Ureter (tissue), 1 donor: ENCODE data around the gene ADAMTSL2. TPM values are rescaled to one million over a fixed set of nuclear protein-coding genes. Genes with fewer than 3 reads are reported as not detected.

Source experiments
- DNase-seq: peaks from one replicate; pipeline ENCODE4 v3.0.0-alpha.2; 2020; ENCODE audit warnings: low spot score
- total RNA-seq: library from RNA; stranded (reverse); gene quantifications from one replicate; pipeline ENCODE4 v1.2.4, GENCODE V29; 2023
- donor health status: DM: yes; HTN: yes; CAD: no.

Gene ADAMTSL2
- total RNA-seq, result 8.8 TPM

DNA sequence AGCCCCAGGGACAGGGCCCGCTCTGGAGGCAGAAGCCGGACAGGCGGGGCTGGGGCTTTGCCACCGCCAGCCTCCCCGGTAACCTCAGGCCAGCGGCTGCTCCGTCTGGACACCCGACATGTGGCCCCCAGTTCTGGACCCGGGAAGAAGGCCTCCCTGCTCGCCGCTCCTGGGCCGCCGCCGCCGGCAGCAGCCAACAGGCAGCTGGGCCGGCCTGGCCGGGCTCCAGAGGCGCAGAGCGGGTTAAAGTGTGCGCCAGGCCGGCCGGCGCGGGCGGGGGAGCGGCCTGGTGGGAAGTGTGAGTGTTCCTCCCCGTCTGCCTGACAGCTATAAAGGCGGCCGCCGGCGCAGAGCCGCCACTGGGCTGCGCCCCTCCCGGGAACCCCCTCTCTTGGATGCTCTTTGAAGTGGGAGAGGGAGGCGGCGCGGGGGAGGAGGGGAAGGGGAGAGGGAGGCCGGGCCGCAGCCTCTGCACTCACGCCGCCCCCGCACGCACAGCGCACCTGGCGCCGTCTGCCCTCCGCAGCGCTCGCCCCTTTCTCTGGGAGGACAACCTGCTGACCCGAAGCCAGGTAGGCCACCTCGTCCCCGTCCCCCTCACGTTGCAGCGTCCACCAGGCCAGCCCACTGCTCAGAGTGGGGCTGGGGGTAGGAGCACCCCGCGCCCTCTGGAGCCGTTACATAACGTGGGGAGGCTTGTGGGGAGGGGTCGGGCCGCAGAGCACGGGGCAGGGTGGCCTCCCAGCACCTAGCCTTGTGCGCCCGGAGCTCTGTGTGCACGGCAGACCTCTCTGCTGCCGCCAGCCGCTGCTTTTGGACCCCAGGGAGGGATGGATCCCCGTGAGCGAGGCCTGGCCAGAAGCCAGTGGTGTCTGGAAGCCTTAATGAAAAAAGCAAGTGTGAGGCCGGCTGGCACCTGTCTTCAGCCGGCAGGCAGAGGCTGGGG lies at the start of gene ADAMTSL2:
Gene ADAMTSL2 (plus strand): TSS at position 359 of the 946 bp plus-strand sequence. CDS start 2,009 bp downstream, outside the sequence.
- no peak for DNase-seq

DNA sequence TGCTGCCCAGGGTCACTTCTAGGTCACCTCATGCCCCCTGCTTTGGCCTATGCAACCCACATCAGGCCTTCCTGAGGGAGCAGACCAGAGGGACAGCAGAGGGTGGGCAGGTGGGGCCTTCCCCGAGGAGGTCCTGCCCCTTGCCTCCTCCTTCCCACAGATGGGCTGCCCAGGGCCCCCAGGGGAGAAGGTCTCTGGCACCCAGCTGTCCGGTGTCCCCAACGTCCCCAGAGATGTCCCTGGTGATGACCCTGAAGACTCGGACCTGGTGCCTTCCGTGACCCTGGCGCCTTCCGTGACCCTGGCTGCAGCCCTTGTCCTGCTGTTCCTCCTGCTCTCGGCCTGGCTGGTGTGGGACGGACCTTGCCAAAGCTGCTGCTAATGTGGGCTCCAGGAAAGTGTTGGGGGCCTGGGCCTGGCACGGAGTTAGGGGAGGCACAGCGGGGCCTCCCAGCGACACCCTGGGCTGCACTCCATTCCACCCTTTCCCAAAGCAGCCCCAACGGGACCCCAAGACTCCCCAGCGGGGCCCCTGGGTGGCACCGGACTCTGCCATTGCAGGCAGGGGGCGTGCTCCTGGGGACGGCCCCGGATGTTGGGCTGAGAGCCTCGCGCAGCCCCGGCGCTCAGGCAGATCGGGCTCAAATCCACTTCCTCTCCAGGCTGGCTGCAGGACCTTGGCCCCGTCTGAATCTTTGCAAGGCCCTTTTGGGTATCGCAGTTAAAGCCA lies 48.8 kb upstream of the ADAMTSL2 start:
- no peak for DNase-seq

DNA sequence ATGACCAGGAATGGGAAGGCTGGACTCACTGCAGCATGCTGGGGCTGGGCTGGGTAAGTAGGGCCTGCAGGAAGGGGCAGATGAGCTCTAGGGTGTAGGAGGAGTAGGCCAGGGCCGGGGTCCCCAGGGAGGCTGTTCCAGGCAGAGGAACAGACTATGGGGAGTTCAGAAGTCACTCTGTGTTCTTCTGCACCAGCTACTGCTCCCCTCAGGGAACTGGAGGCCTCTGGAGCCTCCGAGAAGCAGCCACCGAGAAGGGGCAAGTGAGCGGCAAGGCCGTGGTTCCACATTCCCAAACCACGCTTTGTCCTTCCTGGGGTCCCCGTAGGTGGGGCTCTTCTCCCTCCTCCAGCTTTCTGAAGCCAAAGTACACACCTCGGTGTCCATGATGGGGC lies 47.2 kb upstream of the ADAMTSL2 start:
- DNase-seq, result no peak

DNA sequence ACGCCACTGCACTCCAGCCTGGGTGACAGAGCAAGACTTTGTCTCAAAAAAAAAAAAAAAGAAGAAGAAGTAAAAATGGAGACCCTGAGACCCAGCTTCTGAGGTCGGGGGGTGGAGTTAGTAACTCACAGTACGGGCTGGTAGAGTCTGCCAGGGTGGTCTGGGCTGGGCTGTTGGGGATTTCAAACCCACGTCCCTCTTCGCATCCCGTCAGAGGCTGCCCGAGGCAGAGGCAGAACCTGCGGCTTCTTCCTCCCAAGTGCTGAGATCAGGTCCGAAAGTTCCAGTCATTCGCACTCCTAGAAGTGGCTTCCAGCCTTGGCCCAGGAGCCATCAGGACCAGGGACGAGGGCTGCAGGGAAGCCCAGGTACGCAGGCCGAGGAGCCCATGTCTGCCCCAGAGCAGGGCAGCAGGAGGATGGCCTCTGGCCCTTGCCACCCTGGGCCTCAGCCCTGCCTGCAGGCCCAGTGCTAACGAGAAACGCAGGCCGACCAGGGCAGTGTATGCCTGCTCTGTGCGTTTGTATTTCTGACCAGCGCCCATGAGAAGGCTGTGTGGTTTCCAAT lies 45.7 kb upstream of the ADAMTSL2 start:
- no peak for DNase-seq

DNA sequence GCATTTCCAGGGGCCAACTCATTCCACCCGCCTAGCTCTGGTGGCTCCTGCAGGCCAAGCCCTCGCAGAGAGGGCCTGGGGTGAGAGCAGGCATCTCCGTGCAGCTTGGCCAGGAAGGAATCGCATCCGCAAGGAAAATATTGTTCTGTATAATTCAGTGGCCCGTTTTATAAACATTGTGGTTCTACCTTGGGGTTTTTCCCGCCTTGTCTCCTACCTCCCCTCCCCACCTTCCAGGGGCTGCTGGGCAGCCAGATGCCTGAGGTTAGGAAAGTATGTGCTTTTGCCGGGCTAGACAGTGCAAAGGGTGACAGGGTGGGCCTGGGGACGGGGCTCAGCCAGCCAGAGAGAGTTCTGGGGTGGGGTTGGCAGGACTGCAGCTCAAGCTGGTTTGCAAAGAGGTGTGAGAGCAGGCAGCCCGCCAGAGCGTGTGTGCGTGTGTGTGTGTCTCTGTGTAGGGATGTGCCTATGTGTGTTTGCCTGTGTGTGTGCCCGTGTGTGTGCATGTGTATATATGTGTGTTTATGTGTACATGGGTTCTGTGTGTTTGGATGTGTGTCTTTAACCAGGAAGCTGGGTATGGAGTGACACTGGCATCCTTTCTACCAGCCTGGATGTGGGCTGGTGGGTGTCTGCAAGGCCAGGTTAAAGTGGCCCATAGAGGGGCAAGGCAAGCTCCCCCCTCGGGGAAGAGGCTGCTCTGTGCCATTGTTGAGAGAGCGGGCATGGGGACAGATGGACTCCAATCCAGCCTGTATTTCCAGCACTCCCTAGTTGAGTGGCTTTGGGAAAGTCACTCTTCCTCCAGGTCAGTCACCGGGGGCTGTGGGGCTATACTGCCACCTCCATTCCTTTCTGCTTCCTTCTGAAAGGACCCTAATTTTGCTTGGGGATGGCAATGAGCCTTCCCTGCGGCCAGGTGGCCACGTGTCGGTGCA lies 45.0 kb upstream of the ADAMTSL2 start:
- no peak for DNase-seq

DNA sequence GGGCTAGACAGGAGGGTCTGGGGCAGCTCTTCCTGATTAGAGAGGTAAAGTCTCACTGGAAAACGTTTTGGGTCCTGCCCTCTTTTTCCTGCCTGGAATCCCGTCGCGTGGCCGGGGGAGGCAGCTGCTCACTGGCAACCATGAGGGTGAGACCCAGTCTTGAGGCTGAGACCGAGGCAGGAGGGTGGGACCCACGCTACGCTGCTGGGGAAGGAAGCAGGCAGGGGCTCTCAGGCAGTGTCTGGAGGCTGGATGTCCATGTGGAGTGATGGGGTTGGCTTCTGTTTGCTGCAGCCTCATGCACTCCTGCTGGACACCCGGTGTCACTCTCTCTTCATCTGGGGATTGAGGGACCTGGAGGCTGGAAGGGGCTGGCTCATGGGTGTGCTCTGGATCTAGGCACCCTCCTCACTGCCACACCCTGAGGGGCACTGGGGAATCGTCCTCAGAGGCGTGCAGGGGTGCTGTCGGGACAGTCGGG lies 44.3 kb upstream of the ADAMTSL2 start:
- DNase-seq, result no peak

DNA sequence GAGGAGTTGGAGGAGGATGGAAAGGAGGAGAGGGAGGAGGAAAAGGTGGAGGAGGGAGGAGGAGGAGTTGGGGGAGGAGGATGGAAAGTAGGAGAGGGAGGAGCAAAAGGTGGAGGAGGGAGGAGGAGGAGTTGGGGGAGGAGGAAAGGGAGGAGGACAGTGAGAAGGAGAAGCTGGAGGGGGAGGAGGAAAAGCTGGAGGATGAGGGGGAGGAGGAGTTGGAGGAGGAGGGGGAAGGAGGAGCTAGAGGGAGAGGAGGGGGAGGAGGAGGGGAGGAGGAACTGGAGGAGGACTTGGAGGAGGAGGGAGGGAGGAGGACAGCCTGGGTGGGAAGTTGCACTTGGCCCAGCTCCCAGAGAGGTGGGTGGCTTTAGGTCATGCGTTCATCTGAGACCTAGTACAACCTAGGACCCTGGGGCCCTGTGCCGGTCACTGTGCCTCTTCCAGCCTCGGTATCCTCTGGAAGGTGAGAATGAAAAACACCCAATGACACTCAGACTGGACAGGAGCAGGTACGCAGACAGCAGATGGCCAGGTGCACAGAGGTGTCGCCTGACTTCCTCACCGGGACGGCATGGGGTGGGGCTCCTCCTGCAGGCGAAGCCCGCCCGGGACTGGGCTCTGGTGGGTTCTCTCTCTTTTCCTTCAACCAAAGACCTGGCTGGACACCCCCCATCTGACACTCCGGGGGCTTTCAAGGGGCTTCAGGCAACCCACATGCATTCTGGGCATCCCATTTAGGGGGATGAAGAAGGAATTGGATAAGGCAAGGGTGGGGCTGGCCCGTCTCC lies 43.4 kb upstream of the ADAMTSL2 start:
- no peak for DNase-seq

DNA sequence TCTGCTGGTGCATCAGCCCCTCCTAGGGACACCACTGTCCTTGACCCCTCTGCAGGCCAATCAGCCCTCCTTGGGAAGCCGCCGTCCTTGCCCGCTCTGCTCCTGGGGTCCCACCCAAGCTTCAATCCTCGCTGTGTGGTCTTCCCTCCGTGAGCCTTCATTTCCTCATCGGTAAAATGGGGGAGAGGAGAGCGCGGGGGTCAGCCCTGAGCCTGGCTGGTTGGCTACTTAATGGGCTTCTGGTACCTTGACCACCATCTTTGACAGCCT lies 42.9 kb upstream of the ADAMTSL2 start:
- DNase-seq, result no peak

DNA sequence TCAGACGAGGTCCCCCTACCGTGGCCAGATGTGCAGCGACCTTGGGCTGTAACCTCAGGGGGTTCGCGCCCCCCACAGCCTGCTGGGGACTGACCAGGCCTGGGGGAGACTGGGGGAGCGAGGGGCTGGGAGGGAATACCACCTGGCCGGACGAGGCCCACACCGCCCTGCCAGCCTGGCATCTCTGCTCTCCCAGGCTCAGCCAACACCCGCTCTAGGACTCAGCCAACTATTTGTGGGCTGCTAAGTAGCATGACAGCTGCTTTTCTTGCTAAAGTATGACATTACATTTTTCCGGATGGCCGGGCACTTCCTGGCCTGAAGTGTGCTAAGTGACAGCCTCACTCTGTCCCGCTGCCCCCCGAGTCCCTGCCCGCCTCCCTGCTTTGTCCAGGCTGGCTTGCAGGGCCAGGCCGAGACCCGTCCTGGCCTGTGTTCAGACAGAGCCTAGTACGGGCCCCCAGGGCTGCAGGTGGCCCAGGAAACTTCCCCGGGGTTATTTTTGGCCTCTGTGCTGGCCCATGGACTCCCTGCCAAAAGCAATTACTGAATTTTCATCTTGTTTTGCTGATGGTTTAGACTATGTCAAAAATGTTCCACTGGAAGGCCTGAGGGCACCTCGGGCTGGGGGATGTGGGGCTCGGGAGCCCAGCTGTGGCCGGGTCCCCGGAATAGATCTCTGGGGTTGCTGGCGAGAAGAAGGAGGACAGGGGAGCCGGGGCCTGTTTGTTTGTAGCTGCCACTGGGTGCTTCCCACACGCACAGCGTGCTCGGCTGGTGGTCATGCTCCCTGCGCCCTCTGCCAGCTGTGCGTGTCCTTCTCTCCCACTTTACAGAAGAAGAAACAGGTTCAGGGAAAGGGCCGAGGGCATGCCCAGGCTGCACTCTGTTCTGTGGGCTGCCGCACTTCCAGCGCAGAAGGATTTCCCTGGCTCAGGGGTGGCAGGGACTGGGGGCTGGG lies 42.2 kb upstream of the ADAMTSL2 start:
- DNase-seq, result no peak

DNA sequence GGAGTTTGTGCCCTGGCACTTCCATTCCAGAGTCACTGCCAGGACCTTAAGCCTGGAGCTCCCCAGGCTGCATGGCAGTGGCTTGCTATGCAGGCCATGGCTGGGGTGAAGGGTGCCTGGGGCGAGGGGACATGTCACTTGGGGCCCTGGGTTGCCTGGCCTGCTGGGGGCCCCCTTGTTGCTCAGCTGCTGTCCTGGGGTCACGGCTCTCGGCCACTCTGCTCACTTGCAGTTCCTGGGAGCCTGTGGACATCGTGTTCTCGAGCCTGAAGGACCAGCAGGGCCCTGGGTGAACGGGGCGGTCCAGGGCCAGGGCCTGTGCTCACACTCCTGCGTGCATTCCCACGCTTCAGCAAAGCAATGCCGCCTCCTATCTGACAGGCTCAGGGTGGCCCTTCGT lies 41.1 kb upstream of the ADAMTSL2 start:
- DNase-seq, result no peak

DNA sequence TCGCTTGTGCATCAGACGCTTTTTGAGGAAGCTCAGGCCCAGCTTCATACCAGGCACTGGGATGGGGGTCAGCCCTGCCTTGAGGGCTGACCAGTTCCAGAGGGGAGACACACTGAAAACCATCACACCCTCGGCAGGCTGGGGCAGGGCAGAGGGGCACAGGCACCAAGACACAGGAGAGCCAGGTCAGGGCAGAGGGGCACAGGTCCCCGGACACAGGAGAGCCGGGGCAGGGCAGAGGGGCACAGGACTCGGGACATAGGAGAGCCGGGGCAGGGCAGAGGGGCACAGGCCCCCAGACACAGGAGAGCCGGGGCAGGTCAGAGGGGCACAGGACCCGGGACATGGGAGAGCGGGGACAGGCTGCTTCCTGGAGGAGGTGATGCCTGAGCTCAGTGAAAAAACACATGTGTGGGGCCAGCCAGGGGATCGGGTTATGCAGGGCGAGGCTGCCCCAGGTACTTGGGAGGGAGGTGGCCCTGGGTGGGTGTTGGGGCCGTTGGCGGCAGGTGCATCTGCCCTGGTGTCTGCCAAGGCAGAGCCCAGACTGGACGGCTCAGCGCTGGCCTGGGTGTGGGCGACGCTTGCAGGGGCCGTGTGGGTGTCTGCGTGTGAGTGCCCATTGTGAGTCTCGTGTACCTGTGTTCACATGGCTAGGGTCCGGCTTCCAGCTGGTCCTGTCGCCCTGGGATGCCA lies 40.5 kb upstream of the ADAMTSL2 start:
- DNase-seq, result no peak

DNA sequence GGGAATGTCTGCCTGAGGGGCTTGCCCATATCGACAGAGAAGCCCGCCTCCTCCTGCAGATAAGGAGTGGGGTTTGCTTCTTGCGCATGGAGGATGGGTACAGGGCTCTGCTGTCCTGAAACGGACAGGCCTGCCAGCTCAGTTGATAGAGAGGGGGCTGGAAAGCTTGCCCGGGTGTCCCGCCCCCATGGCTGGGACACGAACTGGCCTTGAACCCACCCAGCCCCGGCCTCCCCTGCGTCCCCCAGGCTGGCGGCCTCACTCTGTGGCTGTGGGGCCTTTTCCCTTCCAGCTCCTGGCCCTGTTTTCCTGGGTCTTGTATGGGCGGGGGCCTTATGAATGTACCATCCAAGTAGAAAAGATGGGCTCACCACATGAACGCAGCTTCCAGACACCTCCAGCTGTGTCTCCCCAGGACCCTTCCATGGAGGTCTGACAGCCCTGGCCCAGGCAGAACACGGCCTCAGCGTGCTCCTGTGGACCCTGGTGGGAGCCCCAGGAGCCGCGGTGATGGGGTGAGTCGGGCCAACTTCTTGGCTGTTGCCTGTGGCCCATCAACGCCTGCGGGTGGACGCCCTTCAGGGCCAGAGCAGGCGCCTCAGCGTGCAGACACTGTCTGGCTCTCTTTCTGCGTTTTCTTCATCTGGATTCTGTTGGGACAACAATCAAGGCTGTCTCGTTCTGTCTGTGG lies 39.7 kb upstream of the ADAMTSL2 start:
- DNase-seq, result no peak

DNA sequence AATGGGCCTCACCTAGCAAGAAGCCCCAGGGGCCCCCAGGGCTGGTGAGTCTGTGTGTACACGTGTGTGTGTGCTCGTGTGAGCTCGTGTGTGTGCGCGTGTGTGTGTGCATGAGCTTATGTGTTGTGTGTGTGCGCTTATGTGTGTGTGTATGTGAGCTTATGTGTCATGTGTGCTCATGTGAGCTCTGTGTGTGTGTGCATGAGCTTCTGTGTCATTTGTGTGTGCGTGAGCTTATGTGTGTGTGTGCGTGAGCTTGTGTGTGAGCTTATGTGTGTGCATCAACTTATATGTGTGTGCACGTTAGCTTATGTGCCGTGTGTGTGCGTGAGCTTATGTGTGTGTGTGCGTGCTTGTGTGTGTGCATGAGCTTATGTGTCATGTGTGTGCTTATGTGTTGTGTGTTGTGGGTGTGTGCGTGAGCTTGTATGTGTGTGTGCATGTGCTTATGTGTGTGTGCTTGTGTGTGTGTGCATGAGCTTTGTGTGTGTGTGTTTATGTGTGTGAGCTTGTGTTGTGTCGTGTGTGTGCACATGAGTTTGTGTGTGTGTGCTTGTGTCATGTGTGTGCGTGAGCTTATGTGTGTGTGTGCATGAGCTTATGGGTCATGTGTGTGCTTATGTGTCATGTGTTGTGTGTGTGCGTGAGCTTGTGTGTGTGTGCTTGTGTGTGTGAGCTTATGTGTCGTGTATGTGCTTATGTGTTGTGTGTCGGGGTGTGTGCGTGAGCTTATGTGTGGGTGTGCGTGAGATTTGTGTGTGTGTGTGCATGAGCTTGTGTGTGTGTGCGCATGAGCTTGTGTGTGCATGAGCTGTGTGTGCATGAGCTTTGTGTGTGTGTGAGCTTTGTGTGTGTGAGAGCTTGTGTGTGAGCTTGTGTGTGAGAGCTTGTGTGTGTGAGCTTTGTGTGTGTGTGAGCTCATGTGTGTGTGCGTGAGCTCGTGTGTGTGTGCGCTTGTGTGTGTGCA lies 38.9 kb upstream of the ADAMTSL2 start:
- no peak for DNase-seq

DNA sequence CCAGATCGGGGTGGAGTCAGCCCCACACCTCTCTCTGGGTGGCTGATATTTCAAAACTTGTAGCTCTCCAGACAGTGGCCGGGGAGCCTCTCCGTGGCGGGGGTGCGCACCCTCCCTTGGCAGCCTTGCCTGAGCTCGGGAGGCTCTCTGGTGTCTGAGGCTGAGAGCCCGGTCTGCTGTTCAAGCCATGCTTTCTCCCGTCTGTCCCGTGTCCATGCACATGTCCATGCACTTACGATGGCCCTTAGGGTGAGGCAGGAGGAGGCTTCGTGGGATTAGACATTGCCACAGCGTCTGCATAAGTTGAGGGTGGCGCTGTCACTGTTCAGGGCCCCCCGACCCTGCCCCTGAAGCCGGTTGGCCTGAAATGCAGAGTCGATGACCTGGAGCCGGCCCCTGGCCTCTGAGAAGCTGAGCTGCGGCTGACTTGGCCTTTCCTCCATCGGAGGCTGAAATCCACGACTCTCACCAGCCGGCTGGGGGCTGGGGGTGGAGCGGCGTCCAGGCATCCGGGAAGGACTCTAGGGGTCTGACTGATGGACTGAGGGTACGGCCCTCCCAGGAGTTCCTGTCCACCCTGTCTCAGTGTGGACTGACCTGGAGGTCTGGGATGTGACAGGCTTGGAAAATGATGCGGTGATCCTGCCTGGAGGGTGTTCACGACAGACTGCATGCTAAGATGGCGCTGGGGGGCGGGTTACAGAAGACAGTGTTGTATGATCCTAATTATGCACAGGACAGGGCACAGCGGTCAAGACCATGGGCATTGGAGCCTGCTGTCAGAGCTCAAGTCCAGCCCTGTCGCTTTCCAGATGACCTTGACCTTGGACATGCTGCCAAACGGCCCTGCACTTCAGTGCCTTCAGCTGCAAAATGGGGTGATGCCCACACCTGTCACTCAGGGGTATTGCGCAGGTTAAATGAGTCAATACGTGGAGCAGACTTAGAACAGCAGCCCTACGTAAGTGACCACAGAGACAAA lies 37.4 kb upstream of the ADAMTSL2 start:
- DNase-seq, result no peak

DNA sequence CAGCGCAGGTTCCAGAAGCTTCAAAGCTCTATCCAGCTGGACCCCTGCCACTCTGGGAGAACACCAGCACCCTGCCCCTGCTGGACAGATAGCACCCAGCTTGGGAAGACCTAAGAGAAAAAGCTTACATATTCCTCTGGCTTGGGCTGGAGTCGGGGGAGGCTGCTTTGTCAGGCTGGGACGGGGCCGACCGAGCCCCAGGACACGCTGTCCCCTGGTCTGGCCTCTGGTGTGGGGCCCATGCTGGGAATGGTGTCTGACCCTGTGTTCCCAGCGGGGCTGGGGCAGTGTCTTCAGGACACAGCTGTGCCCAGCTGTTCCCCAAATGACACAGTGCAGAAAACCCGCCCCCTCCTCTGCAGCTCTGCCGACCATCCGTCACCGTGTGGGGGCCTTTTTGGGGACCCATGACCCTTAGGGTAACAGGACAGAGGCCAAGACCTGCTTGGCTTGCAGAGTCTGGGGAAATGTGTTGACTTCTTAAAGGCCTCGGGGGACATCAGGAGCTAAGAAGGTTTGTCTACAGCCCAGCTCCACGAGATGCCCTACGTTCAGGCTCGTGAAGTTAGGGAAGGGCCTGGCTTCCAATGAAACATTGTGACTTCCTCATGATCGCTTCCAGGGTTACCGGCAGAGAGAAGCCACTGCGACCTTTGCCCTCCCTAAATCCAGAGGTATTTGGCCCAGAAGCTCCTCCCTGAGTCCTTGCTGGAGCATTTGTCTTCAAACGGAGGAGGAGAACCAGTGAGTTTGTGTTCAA lies 35.2 kb upstream of the ADAMTSL2 start:
- DNase-seq, result no peak
